Bronchial epithelial cell (primary cell): ENCODE measurements around the gene AHNAK. TPM values are rescaled to one million over a fixed set of nuclear protein-coding genes. Genes with fewer than 3 reads are reported as not detected.

Experiments used
- DNase-seq: peaks from one replicate; pipeline ENCODE4 v3.0.0-alpha.2; 2010; ENCODE audit warnings: low read depth
- FAIRE-seq: peaks from 2 replicates; lab custom pipeline; 2011; peaks lifted over from hg19 to GRCh38; lab: Jason Lieb, UNC
- H3K27me3 ChIP-seq: 2 replicates; pipeline ENCODE4 v1.5.1; 2011; ENCODE audit warnings: low read length; ENCODE audit not compliant: control insufficient read depth, insufficient read depth
- H3K36me3 ChIP-seq: 2 replicates; pipeline ENCODE4 v1.5.1; 2011; ENCODE audit warnings: low read length; ENCODE audit not compliant: control insufficient read depth, insufficient read depth
- H3K4me3 ChIP-seq: 2 replicates; pipeline ENCODE4 v1.5.1; 2011; ENCODE audit warnings: mild to moderate bottlenecking, low read depth, low read length, control low read depth
- total RNA-seq: library from RNA; depleted of rRNA; stranded (reverse); fragments of >200 nt; gene quantifications from 2 replicates; pipeline ENCODE4 v1.2.1, GENCODE V29; 2014
- TF ChIP-seq, protein P1 (sequence below): IDR thresholded peaks from 2 replicates; pipeline ENCODE4 v1.5.1; 2011; ENCODE audit warnings: mild to moderate bottlenecking, moderate library complexity, low read length, control low read depth, inconsistent platforms; ENCODE audit not compliant: insufficient read depth, severe bottlenecking

AHNAK gene
- total RNA-seq, 1 donor from 2014 or later = 354 TPM

DNA sequence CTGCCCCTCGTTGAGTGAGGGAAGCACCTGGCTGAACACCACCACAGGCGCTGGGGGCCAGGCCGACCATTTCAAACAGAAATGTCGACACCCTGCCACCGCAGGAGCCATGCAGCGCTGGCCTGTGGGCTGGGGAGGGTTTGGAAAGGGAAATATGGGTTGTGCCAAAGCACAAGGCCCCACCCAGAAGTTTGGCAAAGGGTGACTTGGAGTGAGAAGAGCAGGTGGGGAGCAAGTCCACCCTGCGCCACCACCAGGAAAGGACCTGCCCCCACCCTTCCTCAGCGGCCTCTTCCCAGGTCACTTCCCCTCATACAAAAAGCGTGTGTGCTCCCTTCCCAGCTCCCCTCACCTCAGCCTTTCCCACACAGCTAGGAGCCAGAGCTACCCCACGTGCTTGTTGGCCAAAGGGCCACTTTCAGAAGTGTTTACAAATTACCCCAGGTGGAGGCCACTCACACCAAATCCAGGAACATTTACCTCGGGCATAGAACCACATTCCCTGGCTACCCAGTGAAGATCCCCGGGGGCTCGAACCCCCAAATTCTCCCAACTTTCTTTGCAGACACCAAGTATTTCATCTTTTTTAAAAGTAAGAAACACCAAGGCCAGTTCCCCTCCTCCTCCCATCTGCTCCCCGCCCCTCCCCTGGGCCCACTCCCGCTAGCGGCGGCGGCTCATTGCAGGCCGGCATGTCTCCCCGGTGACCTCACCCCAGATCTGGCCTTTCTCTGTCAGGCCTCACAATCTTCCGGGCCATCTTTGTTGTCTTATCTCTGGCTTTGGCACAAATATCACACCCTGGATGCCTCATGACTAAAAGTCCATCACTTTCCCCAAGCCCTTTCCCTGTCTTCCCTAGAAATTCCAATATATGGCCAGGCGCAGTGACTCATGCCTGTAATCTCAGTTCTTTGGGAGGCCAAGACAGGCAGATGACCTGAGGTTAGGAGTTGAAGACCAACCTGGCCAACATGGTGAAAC is 148.3 kb downstream of the AHNAK start:
- no peak for DNase-seq
- no peaks in the 10 kb centered on the region for H3K36me3 ChIP-seq
- no peak for FAIRE-seq
- TF ChIP-seq, protein P1, sequence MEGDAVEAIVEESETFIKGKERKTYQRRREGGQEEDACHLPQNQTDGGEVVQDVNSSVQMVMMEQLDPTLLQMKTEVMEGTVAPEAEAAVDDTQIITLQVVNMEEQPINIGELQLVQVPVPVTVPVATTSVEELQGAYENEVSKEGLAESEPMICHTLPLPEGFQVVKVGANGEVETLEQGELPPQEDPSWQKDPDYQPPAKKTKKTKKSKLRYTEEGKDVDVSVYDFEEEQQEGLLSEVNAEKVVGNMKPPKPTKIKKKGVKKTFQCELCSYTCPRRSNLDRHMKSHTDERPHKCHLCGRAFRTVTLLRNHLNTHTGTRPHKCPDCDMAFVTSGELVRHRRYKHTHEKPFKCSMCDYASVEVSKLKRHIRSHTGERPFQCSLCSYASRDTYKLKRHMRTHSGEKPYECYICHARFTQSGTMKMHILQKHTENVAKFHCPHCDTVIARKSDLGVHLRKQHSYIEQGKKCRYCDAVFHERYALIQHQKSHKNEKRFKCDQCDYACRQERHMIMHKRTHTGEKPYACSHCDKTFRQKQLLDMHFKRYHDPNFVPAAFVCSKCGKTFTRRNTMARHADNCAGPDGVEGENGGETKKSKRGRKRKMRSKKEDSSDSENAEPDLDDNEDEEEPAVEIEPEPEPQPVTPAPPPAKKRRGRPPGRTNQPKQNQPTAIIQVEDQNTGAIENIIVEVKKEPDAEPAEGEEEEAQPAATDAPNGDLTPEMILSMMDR = no peak
- no peak overlapping the region for H3K4me3 ChIP-seq
- no peaks in the 10 kb centered on the region for H3K27me3 ChIP-seq

DNA sequence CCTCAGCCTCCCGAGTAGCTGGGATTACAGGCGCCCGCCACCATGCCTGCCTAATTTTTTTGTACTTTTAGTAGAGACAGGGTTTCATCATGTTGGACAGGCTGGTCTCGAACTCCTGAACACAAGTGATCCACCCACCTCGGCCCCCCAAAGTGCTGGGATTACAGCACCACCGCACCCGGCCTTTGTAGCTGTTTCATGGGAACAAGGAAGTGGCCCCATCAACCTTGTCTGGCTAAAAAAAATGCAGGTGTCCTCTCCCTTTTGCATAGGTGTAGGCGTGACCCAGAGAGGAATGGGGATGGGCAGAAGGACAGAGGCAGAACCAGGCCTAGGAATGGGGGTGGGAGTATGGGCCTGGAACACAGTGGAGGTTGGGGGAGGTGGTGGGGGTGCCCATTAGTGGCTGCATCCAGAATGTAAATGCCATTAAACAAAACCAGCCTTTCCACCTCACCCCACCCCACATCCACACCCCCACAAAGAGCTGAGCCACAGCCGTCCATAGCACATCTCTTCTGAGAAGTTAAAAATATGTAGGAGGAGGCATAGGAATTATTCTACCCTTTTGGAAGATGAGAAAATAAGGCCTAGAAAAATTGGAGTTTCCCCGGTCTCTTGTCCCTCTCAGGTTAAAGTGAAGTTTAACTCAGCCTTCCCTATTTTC is 150.6 kb downstream of the AHNAK start:
- DNase-seq (no peak), FAIRE-seq (no peak)
- TF ChIP-seq, protein P1 = no peak
- Histone ChIP-seq H3K36me3 (no peaks in the 10 kb centered on the region), H3K4me3 (no peak overlapping the region), H3K27me3 (no peaks in the 10 kb centered on the region)

DNA sequence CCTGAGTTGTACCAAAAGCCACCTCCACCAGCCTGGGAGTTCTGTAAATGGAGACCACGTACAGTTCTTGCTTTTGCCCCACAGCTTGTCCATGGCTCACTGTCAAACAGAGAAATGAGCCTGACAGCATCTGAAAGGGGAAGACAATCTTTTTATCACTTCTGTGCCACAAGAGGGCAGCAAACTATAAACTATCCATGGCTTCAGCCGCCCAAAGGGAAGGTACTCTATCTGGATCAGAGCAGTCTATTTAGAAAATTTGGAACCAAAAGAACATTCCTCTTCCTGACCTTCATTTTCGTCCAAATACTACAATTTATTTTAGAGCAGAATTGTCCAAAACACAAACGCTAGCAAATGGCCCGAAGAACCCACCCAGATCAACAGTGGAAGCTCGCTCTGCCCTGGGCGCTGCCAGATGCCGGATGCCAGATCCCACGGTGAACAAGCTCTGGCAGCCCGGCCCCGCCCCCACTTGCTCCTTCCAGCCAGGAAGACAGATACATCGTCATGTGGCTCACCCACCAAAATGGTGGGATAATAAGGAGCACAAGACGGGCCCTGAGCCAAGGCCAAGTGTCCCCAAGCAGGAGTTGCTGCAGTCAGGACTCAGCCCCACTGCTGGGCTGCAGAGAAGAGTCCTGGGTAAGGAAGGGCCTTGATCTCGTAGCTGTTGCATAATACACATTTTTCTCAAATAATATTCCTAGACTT is 151.6 kb downstream of the AHNAK start:
- DNase-seq (peak; percentile 83), FAIRE-seq (no peak)
- TF ChIP-seq, protein P1 = peak; percentile 58
- peak overlapping the region; percentile 22 for H3K4me3 ChIP-seq
- no peaks in the 10 kb centered on the region for H3K36me3 ChIP-seq
- no peaks in the 10 kb centered on the region for H3K27me3 ChIP-seq

DNA sequence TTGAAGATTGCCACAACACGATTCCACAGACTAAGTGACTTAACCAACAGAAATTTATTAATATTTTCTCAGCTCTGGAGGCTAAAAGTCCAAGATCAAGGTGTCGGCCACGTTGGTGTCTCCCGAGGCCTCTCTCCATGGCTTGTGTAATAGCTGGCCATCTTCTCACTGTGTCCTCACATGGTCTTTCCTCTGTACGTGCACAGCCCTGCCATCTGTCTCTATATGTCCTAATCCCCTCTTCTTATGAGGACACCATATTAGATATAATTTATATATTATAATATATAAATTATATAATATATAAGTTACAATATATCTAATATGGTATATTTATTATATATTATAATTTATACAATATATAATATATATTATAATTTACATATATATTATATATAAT is 152.9 kb downstream of the AHNAK start:
- H3K36me3 ChIP-seq = no peaks in the 10 kb centered on the region
- no peak for DNase-seq
- TF ChIP-seq, protein P1 = no peak
- H3K27me3 ChIP-seq = no peaks in the 10 kb centered on the region
- H3K4me3 ChIP-seq = no peak overlapping the region
- FAIRE-seq = no peak

DNA sequence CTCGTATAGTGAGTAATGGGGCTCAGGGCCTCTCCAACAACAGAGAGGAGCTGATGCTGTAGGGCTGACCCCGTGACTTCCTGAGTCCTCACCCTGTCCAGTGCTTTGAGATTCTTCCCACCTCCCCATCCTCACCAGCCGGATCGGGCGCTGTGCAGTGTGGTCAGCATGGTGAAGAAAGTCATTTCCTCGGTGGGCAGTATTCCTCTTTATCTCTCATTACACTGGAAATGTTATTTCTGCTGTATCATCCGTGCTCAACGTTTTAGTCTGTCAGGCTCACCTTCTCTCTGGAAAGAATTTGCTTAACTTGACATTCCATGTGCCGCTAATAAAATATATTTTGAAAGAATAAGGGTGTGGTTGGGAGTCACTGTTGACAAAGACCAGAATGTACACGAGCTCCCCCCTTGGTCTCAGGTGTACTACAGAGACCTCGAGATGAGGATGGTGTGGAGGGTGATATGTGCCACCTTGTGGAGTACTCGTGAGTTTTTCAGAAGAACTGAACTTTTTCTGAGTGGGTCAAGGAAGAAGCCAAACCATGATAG is 153.5 kb downstream of the AHNAK start:
- FAIRE-seq = no peak
- no peak overlapping the region for H3K4me3 ChIP-seq

More for the DNA sequence above, 153.5 kb downstream of the AHNAK start:
- Histone ChIP-seq H3K36me3 (no peaks in the 10 kb centered on the region), H3K27me3 (no peaks in the 10 kb centered on the region)
- TF ChIP-seq, protein P1 = peak; percentile 31
- DNase-seq = peak; percentile 58
